ENCODE data around the gene POU2AF3. TPM values are rescaled to one million over a fixed set of nuclear protein-coding genes. Genes with fewer than 3 reads are reported as not detected.

Gene POU2AF3
- total and polyA plus RNA-seq, 10 of the 15 experiments (the other 5 are each of a cell fraction or from before 2014, with no cell fraction given) = 0.17 TPM; not detected in 8

DNA sequence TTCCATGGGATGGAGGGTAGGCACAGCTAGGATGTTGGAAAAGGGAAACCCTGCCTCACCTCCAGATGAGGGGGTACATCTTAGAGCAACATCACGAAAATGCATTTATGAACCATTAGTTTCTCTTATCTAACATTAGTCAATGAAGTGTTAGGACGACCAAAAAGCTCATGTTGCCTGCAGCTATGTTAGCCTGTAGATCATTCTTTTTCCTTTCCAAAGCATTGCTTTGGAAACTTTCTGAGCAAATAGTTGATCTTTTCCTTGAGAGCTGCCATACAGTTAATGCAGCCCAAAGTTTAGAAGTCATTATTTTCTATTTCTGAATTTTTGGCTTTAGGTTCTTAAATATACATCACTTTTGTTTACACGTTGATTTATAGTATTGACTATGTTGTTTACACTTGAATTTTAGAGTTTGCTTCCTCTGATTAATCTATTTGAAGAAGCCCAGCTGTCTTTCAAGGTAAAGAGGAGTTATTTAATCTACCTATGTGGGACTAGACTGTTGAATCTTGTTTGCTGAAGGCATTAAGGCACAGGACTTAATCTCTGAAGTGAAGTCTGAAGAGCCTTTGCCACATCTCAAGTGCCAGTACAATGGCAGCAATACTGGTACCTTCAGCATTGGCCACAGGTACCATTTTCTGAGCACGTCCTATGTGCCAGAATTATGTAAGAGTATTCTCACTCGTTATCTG lies 11.0 kb downstream of the POU2AF3 start:
- TF ChIP-seq LARP7 (IDR thresholded peaks at IDR 0.05) = no peak
- no peak for TF ChIP-seq ZNF274 (IDR thresholded peaks at IDR 0.05; ENCODE audit: insufficient read depth, insufficient read length)
- TF ChIP-seq TBL1XR1 (IDR thresholded peaks at IDR 0.05; ENCODE audit: low read depth, low read length) = no peak
- no peak for TF ChIP-seq MXI1 (IDR thresholded peaks at IDR 0.05; ENCODE audit: low read depth, low read length)
- TF ChIP-seq, protein P1, sequence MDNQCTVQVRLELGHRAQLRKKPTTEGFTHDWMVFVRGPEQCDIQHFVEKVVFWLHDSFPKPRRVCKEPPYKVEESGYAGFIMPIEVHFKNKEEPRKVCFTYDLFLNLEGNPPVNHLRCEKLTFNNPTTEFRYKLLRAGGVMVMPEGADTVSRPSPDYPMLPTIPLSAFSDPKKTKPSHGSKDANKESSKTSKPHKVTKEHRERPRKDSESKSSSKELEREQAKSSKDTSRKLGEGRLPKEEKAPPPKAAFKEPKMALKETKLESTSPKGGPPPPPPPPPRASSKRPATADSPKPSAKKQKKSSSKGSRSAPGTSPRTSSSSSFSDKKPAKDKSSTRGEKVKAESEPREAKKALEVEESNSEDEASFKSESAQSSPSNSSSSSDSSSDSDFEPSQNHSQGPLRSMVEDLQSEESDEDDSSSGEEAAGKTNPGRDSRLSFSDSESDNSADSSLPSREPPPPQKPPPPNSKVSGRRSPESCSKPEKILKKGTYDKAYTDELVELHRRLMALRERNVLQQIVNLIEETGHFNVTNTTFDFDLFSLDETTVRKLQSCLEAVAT (IDR thresholded peaks at IDR 0.05) = no peak
- no peak for TF ChIP-seq SUZ12 (IDR thresholded peaks at IDR 0.05; ENCODE audit: unreplicated experiment)
- no peak for TF ChIP-seq SUPT20H (IDR thresholded peaks at IDR 0.05; ENCODE audit: borderline replicate concordance, control insufficient read depth, low read depth, low read length)
- no peak for TF ChIP-seq SMARCA5 (IDR thresholded peaks at IDR 0.05)
- TF ChIP-seq, protein P2, sequence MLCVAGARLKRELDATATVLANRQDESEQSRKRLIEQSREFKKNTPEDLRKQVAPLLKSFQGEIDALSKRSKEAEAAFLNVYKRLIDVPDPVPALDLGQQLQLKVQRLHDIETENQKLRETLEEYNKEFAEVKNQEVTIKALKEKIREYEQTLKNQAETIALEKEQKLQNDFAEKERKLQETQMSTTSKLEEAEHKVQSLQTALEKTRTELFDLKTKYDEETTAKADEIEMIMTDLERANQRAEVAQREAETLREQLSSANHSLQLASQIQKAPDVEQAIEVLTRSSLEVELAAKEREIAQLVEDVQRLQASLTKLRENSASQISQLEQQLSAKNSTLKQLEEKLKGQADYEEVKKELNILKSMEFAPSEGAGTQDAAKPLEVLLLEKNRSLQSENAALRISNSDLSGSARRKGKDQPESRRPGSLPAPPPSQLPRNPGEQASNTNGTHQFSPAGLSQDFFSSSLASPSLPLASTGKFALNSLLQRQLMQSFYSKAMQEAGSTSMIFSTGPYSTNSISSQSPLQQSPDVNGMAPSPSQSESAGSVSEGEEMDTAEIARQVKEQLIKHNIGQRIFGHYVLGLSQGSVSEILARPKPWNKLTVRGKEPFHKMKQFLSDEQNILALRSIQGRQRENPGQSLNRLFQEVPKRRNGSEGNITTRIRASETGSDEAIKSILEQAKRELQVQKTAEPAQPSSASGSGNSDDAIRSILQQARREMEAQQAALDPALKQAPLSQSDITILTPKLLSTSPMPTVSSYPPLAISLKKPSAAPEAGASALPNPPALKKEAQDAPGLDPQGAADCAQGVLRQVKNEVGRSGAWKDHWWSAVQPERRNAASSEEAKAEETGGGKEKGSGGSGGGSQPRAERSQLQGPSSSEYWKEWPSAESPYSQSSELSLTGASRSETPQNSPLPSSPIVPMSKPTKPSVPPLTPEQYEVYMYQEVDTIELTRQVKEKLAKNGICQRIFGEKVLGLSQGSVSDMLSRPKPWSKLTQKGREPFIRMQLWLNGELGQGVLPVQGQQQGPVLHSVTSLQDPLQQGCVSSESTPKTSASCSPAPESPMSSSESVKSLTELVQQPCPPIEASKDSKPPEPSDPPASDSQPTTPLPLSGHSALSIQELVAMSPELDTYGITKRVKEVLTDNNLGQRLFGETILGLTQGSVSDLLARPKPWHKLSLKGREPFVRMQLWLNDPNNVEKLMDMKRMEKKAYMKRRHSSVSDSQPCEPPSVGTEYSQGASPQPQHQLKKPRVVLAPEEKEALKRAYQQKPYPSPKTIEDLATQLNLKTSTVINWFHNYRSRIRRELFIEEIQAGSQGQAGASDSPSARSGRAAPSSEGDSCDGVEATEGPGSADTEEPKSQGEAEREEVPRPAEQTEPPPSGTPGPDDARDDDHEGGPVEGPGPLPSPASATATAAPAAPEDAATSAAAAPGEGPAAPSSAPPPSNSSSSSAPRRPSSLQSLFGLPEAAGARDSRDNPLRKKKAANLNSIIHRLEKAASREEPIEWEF (IDR thresholded peaks at IDR 0.05; ENCODE audit: insufficient replicate concordance, low read depth, low read length) = no peak
- TF ChIP-seq EED (IDR thresholded peaks at IDR 0.05; ENCODE audit: low read depth) = no peak
- TF ChIP-seq GATAD2B (conservative IDR thresholded peaks at IDR 0.05; ENCODE audit: low read depth) = no peak
- no peak for TF ChIP-seq CBX3 (IDR thresholded peaks at IDR 0.05; ENCODE audit: borderline replicate concordance, low read depth)
- no peak for TF ChIP-seq SMAD1 (IDR thresholded peaks at IDR 0.05; ENCODE audit: low read depth, partially characterized antibody)
- TF ChIP-seq KAT2A (conservative IDR thresholded peaks at IDR 0.05; ENCODE audit: control insufficient read depth, low read depth, low read length) = no peak
- TF ChIP-seq, protein P3, sequence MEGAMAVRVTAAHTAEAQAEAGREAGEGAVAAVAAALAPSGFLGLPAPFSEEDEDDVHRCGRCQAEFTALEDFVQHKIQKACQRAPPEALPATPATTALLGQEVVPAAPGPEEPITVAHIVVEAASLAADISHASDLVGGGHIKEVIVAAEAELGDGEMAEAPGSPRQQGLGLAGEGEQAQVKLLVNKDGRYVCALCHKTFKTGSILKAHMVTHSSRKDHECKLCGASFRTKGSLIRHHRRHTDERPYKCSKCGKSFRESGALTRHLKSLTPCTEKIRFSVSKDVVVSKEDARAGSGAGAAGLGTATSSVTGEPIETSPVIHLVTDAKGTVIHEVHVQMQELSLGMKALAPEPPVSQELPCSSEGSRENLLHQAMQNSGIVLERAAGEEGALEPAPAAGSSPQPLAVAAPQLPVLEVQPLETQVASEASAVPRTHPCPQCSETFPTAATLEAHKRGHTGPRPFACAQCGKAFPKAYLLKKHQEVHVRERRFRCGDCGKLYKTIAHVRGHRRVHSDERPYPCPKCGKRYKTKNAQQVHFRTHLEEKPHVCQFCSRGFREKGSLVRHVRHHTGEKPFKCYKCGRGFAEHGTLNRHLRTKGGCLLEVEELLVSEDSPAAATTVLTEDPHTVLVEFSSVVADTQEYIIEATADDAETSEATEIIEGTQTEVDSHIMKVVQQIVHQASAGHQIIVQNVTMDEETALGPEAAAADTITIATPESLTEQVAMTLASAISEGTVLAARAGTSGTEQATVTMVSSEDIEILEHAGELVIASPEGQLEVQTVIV (IDR thresholded peaks at IDR 0.05; ENCODE audit: borderline replicate concordance, partially characterized antibody) = no peak
- POLR2A ChIA-PET = interaction anchor here (1.4 to 1.9 kb wide), 2 partner anchors 109 to 113 kb away, joined by 3 to 4 read pairs; no protein-coding TSS in a partner anchor
- FAIRE-seq = no peak

More for the DNA sequence above, 11.0 kb downstream of the POU2AF3 start:
- Histone ChIP-seq H3K9ac (ENCODE audit: control insufficient read depth, insufficient read depth, low read length) (no peak overlapping the region), H3K9me3 (replicated peaks; ENCODE audit: control insufficient read depth, insufficient read depth, low read length) (no peaks in the 10 kb centered on the region), H3K4me1 (ENCODE audit: control insufficient read depth, insufficient read depth, low read length) (no peaks in the 10 kb centered on the region), H3K27ac (ENCODE audit: control insufficient read depth, insufficient read depth) (no peak overlapping the region), H3K27me3 (replicated peaks in 1 of 2; ENCODE audit: control insufficient read depth in 2 of 2, insufficient read depth in 2 of 2, low read length in 1 of 2) (no peaks in the 10 kb centered on the region; a peak in 1 of 4 replicates), H2AFZ (ENCODE audit: control insufficient read depth, low read depth, low read length) (no peak overlapping the region), H3K4me3 (no peak overlapping the region), H3K36me3 (ENCODE audit: control insufficient read depth in 2 of 2, insufficient read depth in 2 of 2, low read length in 1 of 2) (no peaks in the 10 kb centered on the region), H4K20me1 (ENCODE audit: control insufficient read depth, insufficient read depth) (no peaks in the 10 kb centered on the region), H3K4me2 (ENCODE audit: control insufficient read depth, insufficient read depth) (no peak overlapping the region), H3K79me2 (ENCODE audit: control insufficient read depth, insufficient read depth, low read length) (no peaks in the 10 kb centered on the region)
- ATAC-seq (no peak), DNase-seq (ENCODE audit: low read depth, low spot score) (no peak)
- intact Hi-C loops (cut with micrococcal nuclease; ENCODE audit: unreplicated experiment) (no loop called here), in situ Hi-C loops (cut with MboI) (no loop called here)
- ChIA-PET SMC1A (ENCODE audit: uncharacterized antibody, unreplicated experiment) (interaction anchor here (0.5 to 1.5 kb wide), 2 partner anchors 49 to 118 kb away, joined by 3 to 6 read pairs; no protein-coding TSS in a partner anchor), CTCF (interaction anchor here (0.7 to 1.4 kb wide), 5 partner anchors 15 to 137 kb away, joined by 3 to 4 read pairs (median 3); no protein-coding TSS in a partner anchor), RAD21 (ENCODE audit: unreplicated experiment) (interaction anchor here (1.1 to 1.2 kb wide), 2 partner anchors 26 to 33 kb away, joined by 3 read pairs; no protein-coding TSS in a partner anchor)
- 16% methylated on average over 5 of the region's 5 CpGs for WGBS (ENCODE audit: insufficient coverage, insufficient replicate concordance, low lambda C conversion rate, missing lambda C conversion rate)
- BruUV-seq (replicated peaks) = no TSS peak
